Small intestine (tissue), 7 donors: ENCODE results near the gene SYT11. TPM values are rescaled to one million over a fixed set of nuclear protein-coding genes. Genes with fewer than 3 reads are reported as not detected.
"Not testable (repeated sequence)": the region's sequence is repeated elsewhere in the genome, so short reads cannot be mapped to it uniquely, and the experiment has no call there.

Experiments
- DNase-seq, 2 donors: peaks; one replicate each; pipeline versions ENCODE4 v3.0.0 to v3.0.0-alpha.2; 2013
- FAIRE-seq: peaks from 2 replicates; lab custom pipeline; 2012; peaks lifted over from hg19 to GRCh38; lab: Jason Lieb, UNC
- H3K27ac ChIP-seq, 3 donors: one replicate each; pipeline ENCODE4 v1.5.1; 2013; ENCODE audit warnings: low read length in 2 of 3, mild to moderate bottlenecking in 2 of 3, control low read depth in 1 of 3, inconsistent platforms in 1 of 3, low read depth in 1 of 3, moderate library complexity in 1 of 3
- H3K27me3 ChIP-seq, 3 donors: one replicate each; pipeline ENCODE4 v1.6.1; 2013; ENCODE audit warnings: low read length in 3 of 3, inconsistent platforms in 1 of 3; ENCODE audit not compliant: control insufficient read depth in 3 of 3, insufficient read depth in 3 of 3
- H3K36me3 ChIP-seq, 3 donors: one replicate each; pipeline ENCODE4 v1.6.1; 2013; ENCODE audit warnings: low read length in 3 of 3, inconsistent platforms in 1 of 3, low read depth in 1 of 3, mild to moderate bottlenecking in 1 of 3, moderate library complexity in 1 of 3; ENCODE audit not compliant: control insufficient read depth in 3 of 3, insufficient read depth in 2 of 3
- H3K4me1 ChIP-seq, 3 donors: one replicate each; pipeline ENCODE4 v1.6.1; 2013; ENCODE audit warnings: low read length in 2 of 3, inconsistent platforms in 1 of 3, low read depth in 1 of 3, mild to moderate bottlenecking in 1 of 3, moderate library complexity in 1 of 3; ENCODE audit not compliant: control insufficient read depth in 3 of 3, insufficient read depth in 2 of 3
- H3K4me3 ChIP-seq, 3 donors: one replicate each; pipeline ENCODE4 v1.5.1; 2013; ENCODE audit warnings: low read length in 3 of 3, control low read depth in 1 of 3, inconsistent platforms in 1 of 3, low read depth in 1 of 3, mild to moderate bottlenecking in 1 of 3, moderate library complexity in 1 of 3
- H3K9me3 ChIP-seq, 2 donors: one replicate each; pipeline ENCODE4 v1.6.1; 2013; ENCODE audit warnings: low read depth in 1 of 2, low read length in 1 of 2; ENCODE audit not compliant: control insufficient read depth in 2 of 2, insufficient read depth in 1 of 2
- WGBS, 3 donors: extraction: QIAGEN DNeasy Blood & Tissue Kit; methylation state at CpG; one replicate each; pipeline ENCODE4 v1.1.7; 2013; 5-methylcytosine and 5-hydroxymethylcytosine counted together
- polyA plus RNA-seq, 4 donors: library from polyadenylated mRNA; stranded (reverse) in 3 of 4; unstranded in 1 of 4; fragments of 200-250 nt in 3 of 4; fragments of 120-200 nt in 1 of 4; gene quantifications; one replicate each; pipeline versions ENCODE4 v1.2.1 to v1.2.3, GENCODE V29; 2013
- donor health status: healthy with polysubstance abuse.
- donor health status: control.
- donor health status: control.
- donor health status: Bipolar disorder and iron deficiency.
- donor health status: healthy.

SYT11 gene
- polyA plus RNA-seq, 4 donors = 0.54 to 12.9 (median 4.7) TPM; not detected in 1

GRCh38 chr1:155930725-155931124 is 71.4 kb downstream of the SYT11 start:
- Histone ChIP-seq H3K4me1 (peaks cover 3 to 14% (median 13%) of the 10 kb centered on the region in 3 donors), H3K27ac (peak overlapping the region in 2 of 3 donors; percentile 37 to 54), H3K36me3 (peaks cover 14 to 48% (median 14%) of the 10 kb centered on the region in 3 donors), H3K4me3 (peak overlapping the region in 1 of 3 donors; percentile 10)
- H3K27me3 ChIP-seq, DNase-seq, H3K9me3 ChIP-seq, FAIRE-seq: not testable (repeated sequence)
- WGBS, 3 donors = 19 to 60% (median 30%) methylated on average over 10 of the region's 10 CpGs

DNA sequence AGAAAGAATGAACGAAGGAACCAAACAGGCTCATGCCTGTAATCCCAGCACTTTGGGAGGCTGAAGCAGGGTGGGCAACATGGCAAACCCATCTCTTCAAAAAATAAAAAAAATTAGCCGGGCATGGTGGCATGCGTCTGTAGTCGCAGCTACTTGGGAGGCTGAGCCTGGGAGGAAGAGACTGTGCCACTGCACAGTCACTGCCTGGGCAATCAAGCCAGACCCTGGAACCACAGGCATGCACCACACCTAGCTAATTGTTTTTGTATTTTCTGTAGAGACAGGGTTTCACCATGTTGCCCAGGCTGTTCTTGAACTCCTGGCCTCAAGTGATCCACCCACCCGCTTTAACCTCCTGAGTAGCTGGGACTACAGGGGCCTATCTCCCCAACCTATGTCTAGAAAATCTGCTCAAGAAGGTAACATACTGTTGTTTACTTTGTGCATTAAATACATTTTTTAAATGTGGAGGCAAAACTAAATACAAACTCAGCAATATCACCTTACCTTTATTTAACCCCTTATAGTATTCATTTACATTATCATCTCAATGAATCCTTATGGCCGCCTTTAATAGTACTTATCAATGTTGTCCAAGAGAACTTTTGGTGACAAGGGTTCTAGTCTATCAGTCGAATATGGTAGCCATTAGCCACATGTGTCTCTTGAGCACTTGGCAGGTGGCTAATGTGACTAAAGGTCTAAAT is 72.1 kb downstream of the SYT11 start:
- FAIRE-seq (no peak), DNase-seq (peak in 1 of 2 donors; percentile 73)
- H3K36me3 ChIP-seq = peaks cover 11 to 44% (median 12%) of the 10 kb centered on the region in 3 donors
- H3K9me3 ChIP-seq = no peaks in the 10 kb centered on the region
- whole genome bisulfite sequencing, 3 donors = 15 to 56% (median 42%) methylated on average over 7 of the region's 7 CpGs
- peaks cover 3 to 14% (median 13%) of the 10 kb centered on the region in 3 donors for H3K4me1 ChIP-seq
- H3K4me3 ChIP-seq = peak overlapping the region in 1 of 3 donors; percentile 28
- H3K27me3 ChIP-seq = no peaks in the 10 kb centered on the region
- H3K27ac ChIP-seq = peak overlapping the region in 2 of 3 donors; percentile 16 to 37

- H3K27ac ChIP-seq = no peak overlapping the region
These were observed 72.7 kb downstream of the SYT11 start for GRCh38 chr1:155932081-155932480.

DNA sequence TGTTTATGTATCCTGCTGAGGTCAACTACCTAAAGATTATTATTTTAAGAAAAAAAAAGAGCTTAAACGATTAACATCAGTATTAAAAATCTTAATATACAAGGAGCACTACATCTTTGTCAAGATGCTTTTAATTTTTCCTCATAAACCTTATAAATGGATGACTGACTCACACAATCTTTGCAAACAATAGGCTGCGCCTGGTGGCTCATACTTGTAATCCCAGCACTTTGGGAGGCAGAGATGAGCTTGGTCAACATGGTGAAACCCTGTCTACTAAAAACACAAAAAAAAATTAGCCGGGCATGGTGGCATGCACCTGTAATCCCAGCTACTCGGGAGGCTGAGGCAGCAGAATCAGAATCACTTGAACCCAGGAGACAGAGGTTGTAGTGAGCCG is 73.1 kb downstream of the SYT11 start:
- Histone ChIP-seq H3K9me3 (no peaks in the 10 kb centered on the region), H3K36me3 (peaks cover 5 to 39% (median 5%) of the 10 kb centered on the region in 3 donors), H3K27me3 (no peaks in the 10 kb centered on the region), H3K4me3 (peak overlapping the region in 1 of 3 donors; percentile 67), H3K4me1 (peaks cover 3 to 14% (median 13%) of the 10 kb centered on the region in 3 donors), H3K27ac (no peak overlapping the region)
- WGBS, 3 donors = 39 to 74% (median 52%) methylated on average over 5 of the region's 5 CpGs
- FAIRE-seq (no peak), DNase-seq (no peak)

More at GRCh38 chr1:155932081-155932480, 72.7 kb downstream of the SYT11 start:
- peaks cover 5 to 41% (median 6%) of the 10 kb centered on the region in 3 donors for H3K36me3 ChIP-seq
- peaks cover 3 to 14% (median 13%) of the 10 kb centered on the region in 3 donors for H3K4me1 ChIP-seq
- DNase-seq (peak in 1 of 2 donors; percentile 41), FAIRE-seq (no peak)
- no peaks in the 10 kb centered on the region for H3K9me3 ChIP-seq
- peak overlapping the region in 1 of 3 donors; percentile 28 for H3K4me3 ChIP-seq
- H3K27me3 ChIP-seq = no peaks in the 10 kb centered on the region
- 9 to 42% (median 26%) methylated on average over 1 of the region's 1 CpG for WGBS, 3 donors

DNA sequence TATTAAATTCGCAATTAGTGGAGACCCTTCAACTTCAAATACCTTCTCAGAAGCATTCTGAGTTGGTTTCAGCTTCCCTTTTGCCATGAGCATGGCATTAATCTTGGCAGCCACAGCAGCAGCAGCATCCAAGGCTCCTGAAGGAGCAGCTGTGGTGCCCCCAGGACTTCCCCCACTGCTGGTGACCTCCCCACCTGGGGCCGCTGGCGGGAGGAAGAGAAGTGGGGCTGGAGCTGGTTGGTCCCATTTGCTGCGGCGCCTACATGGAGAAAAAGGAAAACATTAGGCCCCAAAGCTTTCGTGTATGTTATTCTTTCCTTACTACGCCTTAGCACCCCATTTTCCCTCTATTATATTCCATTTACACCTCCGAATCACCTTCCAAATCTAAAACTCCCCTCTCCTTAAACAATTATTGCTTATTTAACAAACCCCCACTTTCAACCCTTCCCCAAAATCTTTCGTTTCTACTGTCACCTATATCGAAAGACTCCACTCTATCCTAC is 74.3 kb downstream of the SYT11 start:
- Histone ChIP-seq H3K27me3 (no peaks in the 10 kb centered on the region), H3K36me3 (peaks cover 5 to 31% (median 5%) of the 10 kb centered on the region in 3 donors), H3K9me3 (no peaks in the 10 kb centered on the region), H3K4me1 (peaks cover 3 to 14% (median 13%) of the 10 kb centered on the region in 3 donors), H3K27ac (peak overlapping the region; percentile 82 to 94 (median 87)), H3K4me3 (peak overlapping the region; percentile 64 to 75 (median 67))
- DNase-seq (peak; percentile 31 to 50), FAIRE-seq (no peak)
- WGBS, 3 donors = 0 to 3% (median 2%) methylated on average over 10 of the region's 10 CpGs

DNA sequence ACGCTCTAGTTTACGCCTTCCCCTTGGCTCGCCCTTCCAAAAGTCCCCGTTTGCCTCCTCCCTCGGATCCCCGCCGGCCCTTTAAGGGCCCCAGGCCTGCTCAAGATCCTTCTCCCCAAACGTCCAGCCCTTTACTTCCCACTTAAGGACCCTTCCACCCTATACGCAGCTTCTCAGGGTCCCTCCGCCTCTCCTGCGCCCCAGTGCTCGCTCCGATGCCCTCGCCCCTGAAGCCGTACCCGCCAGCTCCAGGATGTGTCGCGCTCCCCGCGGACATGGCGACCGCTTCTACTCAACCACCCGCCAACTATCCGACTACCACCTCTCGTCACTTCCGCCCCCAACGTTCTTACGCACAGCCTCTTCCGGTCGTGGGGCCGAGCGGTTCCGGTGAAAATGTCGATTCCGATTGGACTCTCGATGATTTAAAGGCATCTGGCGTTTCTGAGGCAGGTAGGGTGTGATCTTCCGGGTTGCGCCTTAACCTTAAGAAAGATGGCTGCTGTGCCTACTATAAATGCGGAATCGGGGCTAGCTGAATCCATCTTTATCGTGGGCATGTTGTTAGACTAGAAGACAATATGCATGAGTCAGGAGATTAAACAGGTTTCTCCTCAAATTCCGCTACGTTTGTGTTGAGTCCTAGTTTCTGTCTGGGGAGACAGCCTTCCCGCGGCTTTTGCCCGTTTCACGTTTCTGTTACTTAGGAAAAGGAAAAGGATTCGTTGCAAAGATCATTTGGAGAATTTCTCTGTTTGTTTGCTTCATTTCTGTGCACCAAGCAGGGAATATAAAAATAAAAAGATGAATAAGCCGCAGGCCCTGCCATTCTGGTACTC is 74.9 kb downstream of the SYT11 start, which contains the start of gene KHDC4:
Gene KHDC4 (minus strand): TSS at position 317 of the 839 bp plus-strand sequence. CDS start 40 bp downstream, at position 277.
- Histone ChIP-seq H3K4me1 (peaks cover 3 to 14% (median 13%) of the 10 kb centered on the region in 3 donors), H3K27ac (peak within 1 kb of the TSS; percentile 82 to 94 (median 90)), H3K27me3 (no peaks in the 10 kb centered on the region), H3K36me3 (peaks cover 5 to 29% (median 5%) of the 10 kb centered on the region in 3 donors), H3K9me3 (no peaks in the 10 kb centered on the region), H3K4me3 (peak within 1 kb of the TSS; percentile 64 to 75 (median 67))
- 0 to 1% (median 1%) methylated on average over 50 of the region's 50 CpGs for WGBS, 3 donors
- DNase-seq = peak; percentile 98 to 100
- no peak for FAIRE-seq
